Activated naive CD8-positive, alpha-beta T cell treated with anti-CD3 and anti-CD28 coated beads, Interleukin-2, amount 50 U/mL, for 24 hours (primary cell): Measurements from ENCODE around the gene CDA.
A peak's percentile ranks its signal among the peaks of the same experiment; 100 is the strongest.

Experiments used
- ATAC-seq: fragments of 150-1000 bp; cut with Tn5 transposase; one replicate; pipeline ENCODE4 v1.10.0; 2021
- DNase-seq: peaks from one replicate; pipeline ENCODE4 v3.0.0; 2021
- H3K27ac Mint-ChIP-seq: one replicate; pipeline ENCODE4 v1.8.0; 2021; ENCODE audit warnings: mild to moderate bottlenecking, mixed read lengths
- H3K27me3 Mint-ChIP-seq: one replicate; pipeline ENCODE4 v1.8.0; 2021; ENCODE audit warnings: mixed read lengths
- H3K36me3 Mint-ChIP-seq: one replicate; pipeline ENCODE4 v1.8.0; 2021; ENCODE audit warnings: low read depth, mixed read lengths
- H3K4me1 Mint-ChIP-seq: one replicate; pipeline ENCODE4 v1.8.0; 2021; ENCODE audit warnings: mixed read lengths
- H3K4me3 Mint-ChIP-seq: one replicate; pipeline ENCODE4 v1.8.0; 2021; ENCODE audit warnings: mild to moderate bottlenecking, moderate library complexity, mixed read lengths
- H3K9me3 Mint-ChIP-seq: one replicate; pipeline ENCODE4 v1.8.0; 2021; ENCODE audit warnings: mixed read lengths

The CDA gene

DNA sequence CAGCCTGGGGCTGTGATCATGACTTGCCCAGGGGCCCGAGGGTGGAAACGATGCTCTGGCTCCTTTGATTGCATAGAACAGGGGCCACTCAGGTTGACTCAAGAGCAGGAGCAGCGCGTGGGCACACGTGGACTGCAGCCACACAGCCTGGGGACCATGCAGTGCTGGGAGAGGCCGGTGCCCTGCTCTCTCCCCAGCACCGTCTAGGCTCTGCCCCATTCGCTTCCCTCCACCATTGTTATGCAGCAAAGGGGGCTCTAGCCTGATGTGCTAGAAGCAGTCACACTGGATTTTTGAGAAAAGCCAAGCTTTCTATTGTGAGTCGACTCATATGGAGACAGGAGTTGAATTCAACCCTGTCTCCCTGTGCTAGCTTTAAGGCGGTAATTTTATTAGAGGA lies 53.1 kb downstream of the CDA start:
- Mint-ChIP-seq H3K27ac (no peak overlapping the region), H3K36me3 (no peaks in the 10 kb centered on the region), H3K4me3 (no peak overlapping the region), H3K4me1 (no peaks in the 10 kb centered on the region), H3K9me3 (no peaks in the 10 kb centered on the region), H3K27me3 (no peaks in the 10 kb centered on the region)
- no peak for ATAC-seq
- DNase-seq = no peak

DNA sequence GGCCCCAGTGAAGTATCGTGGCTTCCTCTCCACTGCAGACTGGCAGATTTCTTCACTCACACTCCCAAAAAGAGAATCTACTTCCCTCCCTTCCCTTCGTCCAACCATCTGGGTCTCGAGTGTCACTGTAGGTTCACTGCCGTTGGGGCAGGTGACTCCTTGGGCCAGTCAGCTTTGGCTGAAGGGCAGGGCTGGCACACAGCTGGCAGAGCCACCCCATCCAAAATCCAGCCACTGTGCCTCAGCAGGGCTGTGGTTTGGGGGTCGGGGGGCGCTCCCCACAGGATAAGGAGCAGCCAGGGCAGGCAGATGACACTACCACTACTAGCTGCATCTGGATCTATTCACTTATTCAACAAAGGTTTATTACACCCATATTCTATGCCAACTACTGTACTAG lies 54.2 kb downstream of the CDA start:
- no peak overlapping the region for H3K4me3 Mint-ChIP-seq
- no peaks in the 10 kb centered on the region for H3K27me3 Mint-ChIP-seq
- no peaks in the 10 kb centered on the region for H3K4me1 Mint-ChIP-seq
- ATAC-seq = no peak
- H3K27ac Mint-ChIP-seq = no peak overlapping the region
- H3K9me3 Mint-ChIP-seq = no peaks in the 10 kb centered on the region
- H3K36me3 Mint-ChIP-seq = no peaks in the 10 kb centered on the region
- no peak for DNase-seq

DNA sequence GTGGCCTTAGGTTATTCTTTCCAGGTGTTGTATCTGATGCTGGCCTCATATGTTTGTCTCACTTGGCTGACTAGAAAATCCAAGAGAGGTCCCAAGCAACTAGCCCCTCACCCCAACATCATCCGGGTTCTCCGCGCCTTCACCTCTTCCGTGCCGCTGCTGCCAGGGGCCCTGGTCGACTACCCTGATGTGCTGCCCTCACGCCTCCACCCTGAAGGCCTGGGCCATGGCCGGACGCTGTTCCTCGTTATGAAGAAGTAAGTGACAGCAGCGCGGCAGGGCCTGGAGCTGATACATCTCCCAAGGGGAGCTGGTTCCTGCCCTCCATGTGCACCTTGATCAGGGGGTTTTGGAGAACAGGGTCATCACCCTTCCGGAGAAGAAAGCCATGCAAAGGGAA lies 55.5 kb downstream of the CDA start:
- Mint-ChIP-seq H3K27me3 (no peaks in the 10 kb centered on the region), H3K4me1 (no peaks in the 10 kb centered on the region), H3K9me3 (no peaks in the 10 kb centered on the region), H3K36me3 (peaks cover 6% of the 10 kb centered on the region), H3K4me3 (no peak overlapping the region), H3K27ac (no peak overlapping the region)
- DNase-seq (no peak), ATAC-seq (no peak)

DNA sequence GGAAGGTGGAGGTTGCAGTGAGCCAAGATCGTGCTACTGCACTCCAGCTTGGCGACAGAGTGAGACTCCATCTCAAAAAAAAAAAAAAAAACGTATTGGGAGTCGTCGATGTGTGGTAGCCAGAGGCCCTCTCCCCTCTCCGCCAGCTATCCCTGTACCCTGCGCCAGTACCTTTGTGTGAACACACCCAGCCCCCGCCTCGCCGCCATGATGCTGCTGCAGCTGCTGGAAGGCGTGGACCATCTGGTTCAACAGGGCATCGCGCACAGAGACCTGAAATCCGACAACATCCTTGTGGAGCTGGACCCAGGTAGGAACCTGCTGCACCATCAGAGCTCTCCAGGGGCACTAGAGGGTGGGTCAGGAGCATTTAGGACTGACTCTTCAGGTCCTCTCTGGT lies 56.5 kb downstream of the CDA start:
- Mint-ChIP-seq H3K27me3 (no peaks in the 10 kb centered on the region), H3K4me3 (no peak overlapping the region), H3K36me3 (peaks cover 12% of the 10 kb centered on the region), H3K9me3 (no peaks in the 10 kb centered on the region), H3K27ac (no peak overlapping the region), H3K4me1 (no peaks in the 10 kb centered on the region)
- DNase-seq (no peak), ATAC-seq (no peak)

DNA sequence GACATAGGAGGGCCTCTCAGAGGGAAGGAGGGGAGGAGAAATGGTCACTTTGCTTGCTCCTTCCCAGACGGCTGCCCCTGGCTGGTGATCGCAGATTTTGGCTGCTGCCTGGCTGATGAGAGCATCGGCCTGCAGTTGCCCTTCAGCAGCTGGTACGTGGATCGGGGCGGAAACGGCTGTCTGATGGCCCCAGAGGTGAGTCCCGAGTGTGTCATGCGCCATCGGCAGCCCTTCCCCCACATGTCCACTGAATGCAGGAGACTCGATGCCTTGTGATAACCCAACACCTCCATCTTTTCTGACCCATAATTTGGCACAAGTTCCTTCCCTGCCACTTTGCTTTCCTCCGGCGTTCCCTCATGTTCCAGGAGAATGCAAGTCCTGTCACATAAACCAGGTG lies 59.5 kb downstream of the CDA start:
- no peaks in the 10 kb centered on the region for H3K9me3 Mint-ChIP-seq
- peaks cover 32% of the 10 kb centered on the region for H3K36me3 Mint-ChIP-seq
- DNase-seq = no peak
- H3K27me3 Mint-ChIP-seq = no peaks in the 10 kb centered on the region
- no peaks in the 10 kb centered on the region for H3K4me1 Mint-ChIP-seq
- ATAC-seq = no peak
- no peak overlapping the region for H3K27ac Mint-ChIP-seq
- no peak overlapping the region for H3K4me3 Mint-ChIP-seq

DNA sequence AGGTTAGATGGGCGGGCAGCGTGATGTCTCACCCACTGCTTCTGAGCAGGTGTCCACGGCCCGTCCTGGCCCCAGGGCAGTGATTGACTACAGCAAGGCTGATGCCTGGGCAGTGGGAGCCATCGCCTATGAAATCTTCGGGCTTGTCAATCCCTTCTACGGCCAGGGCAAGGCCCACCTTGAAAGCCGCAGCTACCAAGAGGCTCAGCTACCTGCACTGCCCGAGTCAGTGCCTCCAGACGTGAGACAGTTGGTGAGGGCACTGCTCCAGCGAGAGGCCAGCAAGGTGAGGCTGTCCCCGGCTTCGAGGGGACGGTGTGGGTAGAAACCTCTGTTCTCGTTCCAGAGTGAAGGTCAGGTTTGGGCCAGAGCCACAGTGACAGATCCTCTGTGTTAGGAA lies 60.0 kb downstream of the CDA start:
- H3K27ac Mint-ChIP-seq = no peak overlapping the region
- H3K4me1 Mint-ChIP-seq = no peaks in the 10 kb centered on the region
- ATAC-seq = no peak
- no peak overlapping the region for H3K4me3 Mint-ChIP-seq
- no peak for DNase-seq
- H3K36me3 Mint-ChIP-seq = peaks cover 37% of the 10 kb centered on the region
- no peaks in the 10 kb centered on the region for H3K9me3 Mint-ChIP-seq
- H3K27me3 Mint-ChIP-seq = no peaks in the 10 kb centered on the region

DNA sequence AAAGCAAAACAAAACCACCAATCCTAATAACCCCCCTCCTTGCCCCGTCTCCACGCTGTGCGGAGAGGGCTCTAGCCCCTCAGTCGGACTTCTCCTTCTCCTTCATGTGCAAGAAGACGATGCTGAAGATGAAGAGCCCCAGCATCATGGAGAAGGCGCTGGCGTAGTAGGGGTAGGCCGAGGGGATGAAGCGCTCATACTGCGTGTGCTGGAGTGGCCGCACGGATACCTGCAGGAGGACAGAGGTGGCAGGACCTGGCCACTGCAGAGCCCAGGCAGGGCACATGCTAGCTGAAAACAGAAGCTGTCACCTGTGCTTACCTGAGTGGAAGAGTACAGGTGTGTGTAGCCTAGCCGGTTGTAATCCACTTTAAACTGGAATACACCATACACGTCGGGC lies 63.4 kb downstream of the CDA start:
- H3K27ac Mint-ChIP-seq = no peak overlapping the region
- no peaks in the 10 kb centered on the region for H3K9me3 Mint-ChIP-seq
- peaks cover 3% of the 10 kb centered on the region for H3K4me1 Mint-ChIP-seq
- no peak for DNase-seq
- peaks cover 54% of the 10 kb centered on the region for H3K36me3 Mint-ChIP-seq
- ATAC-seq = no peak
- H3K4me3 Mint-ChIP-seq = no peak overlapping the region
- H3K27me3 Mint-ChIP-seq = no peaks in the 10 kb centered on the region

DNA sequence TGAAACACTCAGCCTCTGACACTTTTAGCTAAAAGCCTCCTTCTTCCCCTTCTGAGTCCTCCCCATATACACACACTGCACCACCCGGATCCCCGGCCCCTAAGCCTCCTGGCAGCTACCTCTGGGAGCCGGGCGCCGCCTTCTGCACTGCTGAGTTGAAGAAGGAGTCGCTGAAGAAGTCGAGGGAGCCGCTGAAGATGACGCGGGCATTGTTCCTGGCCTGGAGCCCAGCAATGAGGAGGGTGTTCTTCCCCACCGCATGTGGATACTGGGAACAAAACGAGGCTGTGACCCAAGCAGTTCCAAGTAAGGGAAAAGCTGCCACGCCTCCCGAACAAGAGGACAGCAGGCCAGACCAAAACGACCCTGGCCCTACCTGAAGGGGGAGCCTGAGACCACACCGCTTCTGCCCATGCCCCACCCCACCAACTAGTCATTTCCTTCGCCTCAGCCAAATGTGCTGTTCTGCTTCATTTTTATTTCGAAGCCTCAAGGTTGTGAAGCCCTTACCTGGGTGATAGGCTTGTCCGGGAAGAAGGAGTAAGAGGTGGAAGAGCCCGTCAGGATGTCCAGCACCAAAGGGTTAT lies 65.3 kb downstream of the CDA start:
- Mint-ChIP-seq H3K36me3 (peaks cover 66% of the 10 kb centered on the region), H3K27ac (no peak overlapping the region), H3K4me3 (no peak overlapping the region), H3K27me3 (no peaks in the 10 kb centered on the region), H3K9me3 (no peaks in the 10 kb centered on the region), H3K4me1 (peaks cover 18% of the 10 kb centered on the region)
- ATAC-seq (no peak), DNase-seq (no peak)

DNA sequence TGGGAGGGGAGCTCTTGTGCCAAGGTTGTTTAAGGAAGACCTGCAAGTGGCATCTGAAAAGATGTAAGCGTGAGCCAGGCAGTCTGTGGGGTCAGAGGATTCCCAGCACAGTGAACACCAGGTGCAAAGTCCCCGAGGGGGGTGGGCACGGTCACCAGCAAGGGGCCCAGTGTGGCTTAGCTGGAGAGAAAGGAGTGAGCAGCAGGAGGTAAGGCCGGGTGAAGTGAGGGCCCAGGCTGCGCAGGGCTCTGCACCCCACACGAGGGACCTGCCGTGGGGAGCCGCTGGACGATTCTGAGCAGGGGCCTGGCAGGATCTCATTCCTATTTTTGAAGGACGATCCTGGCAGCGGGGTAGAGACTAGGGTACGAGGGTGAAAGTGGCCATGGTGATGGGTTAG lies 68.1 kb downstream of the CDA start:
- Mint-ChIP-seq H3K36me3 (peaks cover 60% of the 10 kb centered on the region), H3K9me3 (no peaks in the 10 kb centered on the region), H3K4me1 (peaks cover 36% of the 10 kb centered on the region), H3K27me3 (no peaks in the 10 kb centered on the region), H3K4me3 (no peak overlapping the region), H3K27ac (peak overlapping the region; percentile 25)
- ATAC-seq = no peak
- no peak for DNase-seq

DNA sequence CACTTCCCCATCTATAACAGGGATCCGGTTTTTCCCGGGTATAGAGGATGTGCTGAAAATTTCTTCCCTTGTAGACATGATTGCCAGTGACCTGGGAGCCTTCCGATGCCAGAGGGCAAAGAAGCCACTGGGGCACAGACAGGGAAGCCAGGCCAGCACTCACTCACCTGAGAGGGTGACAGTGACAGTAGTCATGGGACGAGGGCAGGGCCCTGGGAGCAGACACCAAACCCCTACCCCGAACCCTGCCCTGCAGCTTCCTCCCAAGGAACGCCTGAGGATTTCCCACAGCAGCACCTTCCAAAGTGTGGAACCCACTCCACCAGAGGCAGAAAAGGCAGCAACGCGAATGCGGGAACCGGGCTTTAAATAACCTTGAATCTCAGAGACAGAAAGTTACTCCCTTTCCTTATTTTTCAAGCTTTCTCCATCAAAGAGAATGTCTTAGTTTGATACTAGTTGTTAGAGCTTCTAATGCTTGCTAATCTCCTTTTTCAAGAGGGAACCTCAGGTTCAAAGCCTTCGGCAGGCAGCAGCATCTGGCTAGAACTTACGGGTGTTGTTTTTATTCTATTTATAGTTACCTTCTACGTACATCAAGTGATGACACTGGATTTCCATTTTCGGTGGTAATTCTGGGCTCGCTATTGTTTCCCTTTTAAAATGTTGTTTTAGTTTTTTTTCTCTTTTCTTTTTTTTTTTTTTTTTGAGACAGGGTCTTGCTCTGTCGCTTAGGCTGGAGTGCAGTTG lies 69.4 kb downstream of the CDA start:
- H3K4me3 Mint-ChIP-seq = peak overlapping the region; percentile 94
- peaks cover 48% of the 10 kb centered on the region for H3K36me3 Mint-ChIP-seq
- H3K9me3 Mint-ChIP-seq = no peaks in the 10 kb centered on the region
- no peaks in the 10 kb centered on the region for H3K27me3 Mint-ChIP-seq
- H3K4me1 Mint-ChIP-seq = peaks cover 44% of the 10 kb centered on the region
- peak overlapping the region; percentile 97 for H3K27ac Mint-ChIP-seq
- no peak for DNase-seq
- no peak for ATAC-seq

DNA sequence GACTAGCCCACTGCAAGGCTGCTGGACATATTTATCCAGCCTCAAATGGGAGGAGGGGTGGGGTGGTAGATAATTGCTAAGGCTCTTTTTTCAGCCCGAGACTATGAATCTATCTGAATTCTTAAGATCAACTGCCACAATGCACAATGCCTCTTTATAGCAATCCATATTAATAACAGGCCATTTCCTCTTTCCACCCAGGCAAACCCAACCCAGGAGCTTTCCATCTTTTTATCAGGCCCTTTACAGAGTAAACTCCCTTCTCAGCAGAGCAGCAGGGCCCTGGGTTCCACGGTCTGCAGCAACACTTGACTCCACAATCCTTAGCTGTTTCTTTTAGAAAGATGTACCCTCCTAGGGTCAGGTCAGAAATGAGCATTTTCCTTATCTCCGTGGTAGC lies 71.5 kb downstream of the CDA start:
- DNase-seq = no peak
- no peak for ATAC-seq
- Mint-ChIP-seq H3K9me3 (no peaks in the 10 kb centered on the region), H3K27me3 (no peaks in the 10 kb centered on the region), H3K36me3 (peaks cover 41% of the 10 kb centered on the region), H3K4me3 (peak overlapping the region; percentile 94), H3K27ac (peak overlapping the region; percentile 97), H3K4me1 (peaks cover 44% of the 10 kb centered on the region)

DNA sequence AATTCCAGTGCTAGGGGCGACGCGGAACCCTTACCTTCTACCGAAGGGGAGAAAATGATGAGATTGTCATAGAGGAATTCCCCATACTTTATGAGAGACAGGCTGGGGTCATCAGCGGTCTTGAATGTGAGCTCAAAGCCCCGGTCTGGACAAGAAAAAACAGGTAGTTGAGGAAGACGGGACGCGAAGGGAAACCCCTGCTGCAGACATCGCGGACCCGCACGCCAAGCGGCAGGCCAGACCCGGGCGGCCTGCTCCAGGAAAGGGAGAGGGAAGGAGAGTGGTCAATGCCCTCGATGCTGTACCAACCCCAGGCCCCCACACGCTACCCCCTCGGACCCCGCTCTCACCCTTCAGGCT lies 71.9 kb downstream of the CDA start:
- peak overlapping the region; percentile 94 for H3K4me3 Mint-ChIP-seq
- no peaks in the 10 kb centered on the region for H3K9me3 Mint-ChIP-seq
- H3K36me3 Mint-ChIP-seq = peaks cover 40% of the 10 kb centered on the region
- no peak for ATAC-seq
- peak; percentile 20 for DNase-seq
- peak overlapping the region; percentile 97 for H3K27ac Mint-ChIP-seq
- H3K27me3 Mint-ChIP-seq = no peaks in the 10 kb centered on the region
- peaks cover 44% of the 10 kb centered on the region for H3K4me1 Mint-ChIP-seq

DNA sequence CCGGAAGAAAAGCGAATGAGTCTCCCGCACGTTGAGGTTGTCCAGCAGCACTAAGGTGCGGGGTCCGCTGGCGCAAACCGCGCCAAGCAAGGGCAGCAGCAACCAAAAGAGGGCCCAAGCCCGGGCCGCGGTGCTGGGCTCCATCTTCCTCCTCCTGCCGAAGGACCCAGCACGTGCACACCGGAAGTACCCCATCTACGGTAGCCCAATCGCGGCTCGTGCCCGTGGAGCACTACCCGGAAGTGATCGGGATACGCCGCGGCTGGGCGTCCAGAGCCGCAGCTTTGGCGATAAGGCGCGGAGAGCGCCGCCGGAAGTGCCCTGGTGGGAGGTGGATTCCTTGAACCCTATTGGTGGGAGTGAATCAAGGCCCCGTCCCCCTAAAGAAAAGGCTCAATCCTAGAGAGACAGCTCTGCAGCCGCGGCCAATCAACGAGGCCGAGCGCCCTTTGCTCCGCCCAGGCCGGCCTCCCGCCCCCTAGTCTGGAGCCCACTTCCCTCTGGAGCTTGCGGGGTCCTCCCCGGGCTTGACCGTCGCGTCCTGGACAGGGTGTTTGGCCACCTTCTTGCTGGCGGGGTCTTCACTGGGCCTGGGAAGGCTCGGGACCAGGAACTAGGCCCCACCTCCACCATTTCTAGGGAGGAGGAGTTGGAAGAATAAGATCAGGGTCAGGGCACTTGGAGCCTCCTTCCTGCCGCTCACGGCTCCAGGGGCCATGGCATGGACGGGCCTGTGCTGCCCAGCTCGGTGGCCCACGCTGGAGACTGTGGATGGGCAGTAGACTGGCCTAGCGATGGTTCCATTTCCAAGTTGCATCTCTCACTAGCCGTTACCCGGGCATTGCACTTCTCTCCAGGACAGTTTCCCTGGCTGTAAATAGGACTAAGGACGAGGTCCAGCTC lies 72.6 kb downstream of the CDA start, which contains the start of gene DDOST:
Gene DDOST, minus strand, starts transcription at position 163 of the 903 bp plus-strand sequence. Its CDS starts 19 bp downstream, at position 144.
- peaks cover 44% of the 10 kb centered on the region for H3K4me1 Mint-ChIP-seq
- H3K9me3 Mint-ChIP-seq = no peaks in the 10 kb centered on the region
- DNase-seq (peak; percentile 93), ATAC-seq (peak; percentile 98)
- H3K36me3 Mint-ChIP-seq = peaks cover 34% of the 10 kb centered on the region
- peak within 1 kb of the TSS; percentile 94 for H3K4me3 Mint-ChIP-seq
- peak within 1 kb of the TSS; percentile 97 for H3K27ac Mint-ChIP-seq
- no peaks in the 10 kb centered on the region for H3K27me3 Mint-ChIP-seq

DNA sequence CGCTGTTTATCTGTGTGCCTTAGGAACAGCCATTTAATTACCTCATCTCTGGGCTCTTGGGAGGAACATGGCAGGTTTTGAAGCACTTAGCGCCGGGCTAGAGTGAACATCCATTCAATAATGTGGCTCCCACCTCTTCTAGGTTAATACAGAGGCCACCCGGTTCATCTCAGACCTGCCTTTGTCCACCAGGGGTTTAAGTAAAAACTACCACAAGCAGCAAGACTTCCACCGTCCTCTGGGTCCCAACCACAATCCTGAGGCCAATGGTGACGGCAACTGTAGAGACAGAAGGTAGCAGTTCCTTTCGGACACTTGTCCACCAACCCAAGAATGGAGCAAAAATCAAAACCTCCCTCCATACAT lies 73.2 kb downstream of the CDA start:
- no peaks in the 10 kb centered on the region for H3K27me3 Mint-ChIP-seq
- H3K4me3 Mint-ChIP-seq = peak overlapping the region; percentile 94
- H3K4me1 Mint-ChIP-seq = peaks cover 45% of the 10 kb centered on the region
- ATAC-seq (no peak), DNase-seq (no peak)
- no peaks in the 10 kb centered on the region for H3K9me3 Mint-ChIP-seq
- peaks cover 28% of the 10 kb centered on the region for H3K36me3 Mint-ChIP-seq
- peak overlapping the region; percentile 97 for H3K27ac Mint-ChIP-seq

DNA sequence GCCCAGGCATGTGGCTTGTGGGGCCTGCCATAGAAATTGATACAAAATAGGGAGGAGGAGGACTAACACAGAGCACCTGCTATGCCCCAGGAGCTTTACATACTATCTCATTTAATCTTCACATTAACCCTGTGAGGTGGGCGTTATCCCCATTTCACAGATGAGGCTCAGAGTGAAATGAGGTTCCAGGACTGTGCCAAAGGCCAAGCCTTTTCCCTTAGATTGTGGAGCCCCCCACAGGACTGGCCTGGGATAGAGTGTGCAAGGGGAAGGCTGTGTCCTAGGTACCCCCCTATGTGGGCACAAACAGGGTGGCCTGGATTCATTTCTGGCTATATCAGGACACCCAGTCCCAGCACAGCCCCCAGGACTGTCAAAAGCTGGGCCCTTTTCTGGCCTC lies 74.5 kb downstream of the CDA start:
- H3K27me3 Mint-ChIP-seq = no peaks in the 10 kb centered on the region
- ATAC-seq (no peak), DNase-seq (no peak)
- peaks cover 37% of the 10 kb centered on the region for H3K4me1 Mint-ChIP-seq
- no peak overlapping the region for H3K4me3 Mint-ChIP-seq
- H3K36me3 Mint-ChIP-seq = peaks cover 18% of the 10 kb centered on the region
- H3K9me3 Mint-ChIP-seq = no peaks in the 10 kb centered on the region
- no peak overlapping the region for H3K27ac Mint-ChIP-seq
